GM18526 (cell line): ENCODE results near the gene BFAR.
A peak's percentile ranks its signal among the peaks of the same experiment; 100 is the strongest.

Experiments used
- POLR2A ChIP-seq: IDR thresholded peaks from 3 replicates; pipeline ENCODE4 v1.6.1; 2011; ENCODE audit not compliant: insufficient read length; ENCODE audit errors: extremely low read depth

BFAR gene

DNA sequence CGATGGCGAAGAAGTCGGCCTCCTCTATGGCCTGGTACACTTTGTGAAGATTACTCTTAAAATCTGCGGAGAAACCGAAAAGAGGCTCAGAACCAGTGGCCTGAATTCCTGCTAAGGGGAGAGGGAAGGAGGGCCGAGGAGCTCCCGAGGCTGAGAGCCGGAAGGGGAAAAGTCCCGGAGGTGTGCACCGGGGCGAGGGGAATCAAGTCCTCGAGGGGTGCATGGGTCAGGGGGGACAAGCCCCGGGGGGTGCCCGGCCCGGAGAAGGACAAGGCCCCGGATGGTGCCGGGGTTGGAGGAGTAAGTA is 3.2 kb upstream of the BFAR start:
- TF ChIP-seq POLR2A = no peak

DNA sequence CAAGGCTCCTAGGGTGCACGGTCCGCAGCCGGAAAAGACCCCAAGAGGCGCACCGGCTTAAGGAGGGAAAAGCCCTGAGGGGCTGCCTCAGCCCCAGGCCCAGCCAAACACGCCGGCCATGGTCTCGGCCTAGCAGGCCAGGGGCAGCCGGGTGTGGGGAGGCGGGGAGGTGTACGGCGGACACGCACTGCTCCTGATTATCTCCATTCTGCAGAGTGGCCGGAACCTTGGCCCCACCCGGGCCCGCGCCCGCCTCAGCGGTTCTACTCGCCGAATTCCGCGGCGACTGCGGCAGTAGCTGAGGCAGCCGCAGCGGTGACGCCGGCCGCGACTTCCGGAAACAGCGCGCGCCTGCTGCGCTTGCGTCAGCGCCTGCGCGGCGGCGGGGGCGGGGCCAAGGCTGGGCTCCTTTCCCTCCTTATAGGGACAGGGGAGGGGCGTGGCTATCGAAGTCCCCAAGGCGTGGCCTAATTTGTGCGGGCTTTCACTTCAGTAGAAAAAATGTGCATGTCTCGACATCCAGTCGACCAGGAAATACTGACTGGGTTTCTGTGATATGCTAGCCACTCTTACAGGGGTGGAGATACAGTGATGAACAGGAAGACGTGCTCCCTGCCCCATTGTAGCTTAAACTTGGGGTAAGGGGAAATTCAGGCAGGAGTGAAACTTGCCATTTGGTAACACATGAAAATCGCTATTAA is 2.7 kb upstream of the BFAR start, which contains the start of gene PARN:
Gene PARN, minus strand, starts transcription at position 342 of the 701 bp plus-strand sequence. Its CDS starts 135 bp downstream, at position 207.
- TF ChIP-seq POLR2A = peak; percentile 95

DNA sequence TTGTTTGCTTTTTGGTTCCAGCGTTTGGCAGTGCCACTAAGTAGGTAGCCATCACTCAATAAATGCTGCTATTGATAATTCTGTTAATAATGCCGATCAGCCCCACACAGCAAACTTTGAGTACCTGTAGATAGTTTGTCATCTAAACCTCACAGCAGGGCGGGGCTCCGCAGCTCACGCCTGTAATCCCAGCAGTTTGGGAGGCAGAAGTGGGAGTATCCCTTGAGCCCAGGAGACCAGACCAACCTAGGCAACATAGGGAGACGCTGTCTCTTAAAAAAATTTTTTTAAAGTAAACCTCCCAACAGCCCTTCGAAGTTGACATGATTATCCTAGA is 1.6 kb downstream of the BFAR start:
- no peak for TF ChIP-seq POLR2A

DNA sequence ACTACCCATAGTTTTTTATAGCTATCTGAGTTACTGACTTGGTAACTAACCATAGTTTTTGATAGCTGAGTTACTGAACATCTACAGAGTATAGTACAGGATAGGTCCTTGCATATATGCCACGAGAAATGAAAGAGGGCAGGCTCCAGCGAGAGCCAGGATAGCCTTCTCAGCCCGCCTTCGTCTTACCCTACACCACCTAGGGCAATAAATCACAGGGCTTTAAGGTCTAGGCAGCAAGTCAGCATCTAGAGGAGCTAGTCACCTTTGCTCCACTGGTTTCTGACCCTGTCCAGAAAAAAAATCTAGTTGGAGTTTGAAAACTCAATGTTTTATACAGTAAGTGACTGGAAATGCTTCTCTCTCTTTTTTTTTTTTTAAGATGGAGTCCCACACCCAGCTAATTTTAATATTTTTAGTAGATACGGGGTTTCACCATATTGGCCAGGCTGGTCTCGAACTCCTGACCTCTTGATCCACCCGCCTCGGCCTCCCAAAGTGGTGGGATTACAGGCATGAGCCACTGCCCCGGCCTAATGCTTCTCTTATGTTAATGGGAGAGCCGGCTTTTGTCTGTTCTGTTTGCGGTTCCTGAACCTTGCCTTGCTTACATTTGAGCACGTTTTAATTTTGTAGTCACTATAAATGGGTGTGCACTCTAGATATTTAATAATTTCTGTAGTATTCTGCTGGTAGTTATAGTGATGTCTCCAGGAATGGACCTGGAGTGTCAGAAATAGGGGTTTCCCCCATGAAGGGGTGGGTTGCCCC is 2.8 kb downstream of the BFAR start:
- no peak for TF ChIP-seq POLR2A

DNA sequence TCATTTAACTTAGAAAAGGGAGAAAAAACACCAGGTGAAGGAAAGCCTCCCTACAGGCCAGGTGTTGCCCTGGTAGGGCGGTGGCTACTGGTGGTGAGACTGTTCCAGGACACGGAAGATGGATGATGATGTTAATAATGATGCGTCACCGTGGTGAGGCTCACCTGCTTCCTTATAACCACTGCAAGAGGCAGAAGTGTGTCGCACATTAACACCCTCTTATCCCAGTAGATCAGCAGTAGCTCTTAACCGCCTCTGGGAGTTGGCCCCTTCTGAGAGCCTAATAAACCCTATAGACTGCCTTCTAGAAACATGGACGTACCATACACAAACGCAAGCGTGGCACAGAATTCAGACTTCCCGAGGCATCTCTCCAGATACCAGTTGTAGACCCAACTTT is 7.8 kb downstream of the BFAR start:
- TF ChIP-seq POLR2A = no peak

DNA sequence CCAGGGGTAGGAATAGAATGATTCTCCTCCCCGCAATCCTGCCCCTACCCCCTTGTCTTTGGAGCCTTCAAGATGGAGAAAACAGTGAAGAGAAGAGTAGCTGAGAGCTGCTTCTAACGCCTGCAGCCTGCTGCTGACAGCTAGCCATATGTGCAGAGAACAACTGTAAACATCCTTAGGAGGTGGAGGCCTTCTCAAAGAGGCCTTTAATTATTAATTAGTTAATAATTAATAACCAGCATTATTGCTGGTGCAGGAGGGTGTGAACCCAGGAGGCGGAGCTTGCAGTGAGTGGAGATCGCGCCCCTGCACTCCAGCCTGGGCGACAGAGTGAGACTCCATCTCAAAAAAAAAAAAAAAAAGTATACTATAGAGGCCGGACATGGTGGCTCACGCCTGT is 8.5 kb downstream of the BFAR start:
- TF ChIP-seq POLR2A = no peak

DNA sequence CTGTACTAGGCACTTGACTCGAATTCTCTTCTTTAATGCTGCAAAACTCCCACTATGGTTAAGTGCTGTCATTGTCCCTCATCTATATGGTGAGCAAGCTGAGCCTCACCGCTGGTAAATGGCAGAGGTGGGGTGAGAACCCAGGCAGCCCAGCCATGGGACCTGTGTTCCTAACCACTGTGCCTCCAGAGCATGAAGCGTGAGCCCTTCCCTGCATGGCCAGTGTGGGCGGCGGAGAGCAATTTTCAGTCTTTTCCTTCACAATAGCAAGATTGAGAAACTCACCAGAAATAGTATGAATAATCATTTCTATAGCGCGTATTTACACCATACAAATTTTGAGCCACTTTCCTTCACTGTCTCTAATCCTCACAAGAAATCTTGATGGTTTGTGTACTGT is 9.2 kb downstream of the BFAR start:
- TF ChIP-seq POLR2A = no peak

DNA sequence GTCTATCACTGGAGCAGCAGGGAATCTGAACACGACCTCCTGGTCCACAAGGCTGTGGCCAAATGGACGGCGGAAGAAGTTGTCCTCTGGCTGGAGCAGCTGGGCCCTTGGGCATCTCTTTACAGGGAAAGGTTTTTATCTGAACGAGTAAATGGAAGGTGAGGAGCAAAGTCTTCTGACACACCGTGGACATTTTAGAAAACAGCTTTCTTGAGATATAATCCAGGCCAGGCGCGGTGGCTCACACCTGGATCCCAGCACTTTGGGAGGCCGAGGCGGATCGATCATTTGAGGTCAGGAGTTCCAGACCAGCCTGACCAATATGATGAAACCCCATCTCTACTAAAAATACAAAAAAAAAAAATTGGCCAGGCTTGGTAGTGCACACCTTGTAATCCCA is 17.1 kb downstream of the BFAR start:
- no peak for TF ChIP-seq POLR2A

DNA sequence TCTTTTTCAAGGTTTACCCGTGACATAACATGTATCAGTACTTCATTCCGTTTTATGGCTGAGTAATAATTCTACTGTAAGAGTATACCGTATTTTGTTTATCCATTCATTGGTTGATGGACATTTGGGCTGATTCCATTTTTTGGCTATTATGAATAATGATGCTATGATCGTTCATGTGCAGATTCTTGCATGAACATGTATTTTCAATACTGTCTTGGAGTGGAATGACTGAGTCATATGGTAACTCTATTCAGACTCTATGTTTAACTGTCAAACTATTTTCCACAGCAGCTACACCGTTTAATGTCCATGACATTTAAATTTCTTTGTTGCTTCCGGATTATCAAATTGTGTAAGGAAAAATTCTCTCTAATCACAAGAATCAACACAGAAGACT is 17.9 kb downstream of the BFAR start:
- no peak for TF ChIP-seq POLR2A

DNA sequence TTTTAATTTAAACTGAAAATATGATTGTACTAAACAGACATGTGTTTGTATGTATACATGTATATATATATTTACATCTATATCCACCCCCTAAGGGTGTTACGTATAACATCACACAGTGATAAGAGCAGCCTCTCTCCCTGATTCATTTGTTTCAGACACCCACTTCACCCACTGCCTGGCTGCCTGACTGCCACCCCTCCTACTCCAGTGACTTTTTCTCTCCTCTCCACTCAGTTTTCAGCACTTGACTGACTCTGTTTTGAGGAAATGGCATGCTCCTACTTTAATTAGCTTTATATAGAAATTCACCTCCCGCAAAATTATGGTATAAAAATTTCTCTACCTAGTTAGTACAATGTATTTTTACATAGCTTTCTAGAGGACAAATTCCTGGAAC is 20.0 kb downstream of the BFAR start:
- TF ChIP-seq POLR2A = no peak

DNA sequence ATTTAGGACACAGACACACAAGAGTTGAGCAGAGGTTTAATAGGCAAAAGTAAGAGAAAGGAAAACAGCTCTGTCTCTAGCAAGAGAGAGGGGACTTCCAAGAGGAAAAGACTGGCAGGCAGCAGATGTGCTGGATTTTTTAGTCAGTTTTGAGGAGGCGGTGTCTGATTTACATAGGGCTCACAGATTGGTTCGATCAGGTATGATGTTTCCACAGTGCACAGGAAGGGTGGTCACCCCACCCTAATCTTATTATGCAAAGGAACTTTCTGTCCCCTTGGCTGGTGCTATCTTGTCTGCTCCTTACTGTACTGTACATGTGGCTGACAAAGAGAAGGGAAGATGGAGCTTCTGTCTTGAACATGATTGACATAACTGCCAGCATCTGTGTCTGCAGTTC is 25.3 kb downstream of the BFAR start:
- TF ChIP-seq POLR2A = no peak

DNA sequence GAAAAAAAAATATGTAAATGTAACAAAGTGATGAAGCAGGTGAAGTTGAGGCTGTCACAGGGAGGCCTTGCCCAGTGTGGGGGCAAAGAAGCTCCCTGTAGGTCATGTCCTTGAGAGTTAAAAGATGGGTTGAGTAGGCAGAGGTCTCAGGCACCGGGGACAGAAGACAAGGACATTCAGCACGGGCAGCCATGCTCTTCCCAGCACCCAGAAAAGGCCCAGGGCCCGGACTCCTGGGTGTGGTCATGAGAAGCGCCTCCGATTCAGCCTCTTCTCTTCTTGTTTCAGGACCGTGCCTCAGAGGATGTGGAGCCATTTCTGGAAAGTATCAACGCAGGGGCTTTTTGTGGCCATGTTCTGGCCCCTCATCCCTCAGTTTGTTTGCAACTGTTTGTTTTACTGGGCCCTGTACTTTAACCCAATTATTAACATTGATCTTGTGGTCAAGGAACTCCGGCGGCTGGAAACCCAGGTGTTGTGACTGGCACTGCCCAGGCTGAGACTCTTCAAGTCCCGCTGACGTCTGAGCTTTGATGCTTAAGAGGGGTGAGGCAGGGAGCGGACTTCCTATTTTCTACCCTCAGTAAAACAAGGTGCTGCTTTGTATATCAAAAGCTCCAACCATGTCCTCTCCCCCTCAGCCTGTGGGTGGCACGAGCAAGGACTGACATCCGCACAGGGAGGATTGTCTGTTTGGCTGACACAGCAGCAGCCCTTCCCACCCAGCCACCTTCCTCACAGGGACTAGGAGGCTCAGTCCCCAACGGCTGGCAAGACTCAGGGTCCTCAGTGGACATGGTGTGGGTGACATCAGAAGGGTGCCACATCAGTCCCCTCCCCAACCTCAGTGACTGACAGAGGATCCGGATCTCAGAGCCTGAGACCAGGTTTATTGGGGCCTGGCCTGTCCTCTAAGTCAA is 34.9 kb downstream of the BFAR start:
- no peak for TF ChIP-seq POLR2A

DNA sequence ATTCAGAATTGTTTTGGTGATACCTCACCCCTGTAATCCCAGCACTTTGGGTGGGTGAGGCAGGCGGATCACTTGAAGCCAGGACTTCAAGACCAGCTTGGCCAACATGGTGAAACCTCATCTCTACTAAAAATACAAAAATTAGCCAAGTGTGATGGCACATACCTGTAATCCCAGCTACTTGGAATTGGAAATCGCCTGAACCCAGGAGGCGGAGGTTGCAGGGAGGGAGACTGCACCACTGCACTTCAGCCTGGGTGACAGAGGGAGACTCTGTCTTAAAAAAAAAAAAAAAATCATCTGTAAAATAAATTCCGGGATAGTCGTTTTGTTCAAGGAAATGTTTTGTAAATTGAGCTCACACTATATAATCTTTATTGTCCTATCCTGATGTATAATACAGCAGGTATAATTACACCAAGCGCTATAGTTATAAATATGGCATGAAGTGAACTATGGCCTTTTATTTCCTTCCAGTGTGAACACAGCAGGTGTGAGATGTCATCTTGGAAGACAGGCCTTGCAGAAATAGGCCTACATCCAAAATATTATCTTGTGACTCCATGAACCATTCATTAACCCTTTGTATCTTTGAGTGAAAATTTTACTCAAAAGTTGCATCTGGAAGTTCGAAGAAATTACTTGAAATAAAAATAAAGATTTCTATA is 35.9 kb downstream of the BFAR start:
- no peak for TF ChIP-seq POLR2A

DNA sequence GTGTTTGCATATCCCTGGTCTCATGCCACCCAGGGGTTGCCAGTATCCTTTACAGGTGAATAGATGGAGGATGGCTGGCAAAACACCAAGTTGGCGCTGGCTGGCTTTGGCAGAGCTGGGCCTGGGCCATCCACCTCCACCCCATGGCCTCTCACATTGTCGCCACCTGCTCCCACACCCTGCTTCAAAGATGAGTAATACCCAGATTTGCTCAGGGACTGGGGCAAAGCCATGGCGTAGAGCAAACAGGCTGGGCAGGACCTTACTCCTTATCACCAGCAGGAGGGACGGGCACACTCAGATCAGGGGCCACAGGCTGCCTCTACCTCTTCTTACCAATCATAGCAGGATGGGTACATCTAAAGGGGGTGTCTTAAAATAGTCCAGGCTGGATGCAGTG is 37.0 kb downstream of the BFAR start:
- TF ChIP-seq POLR2A = no peak

DNA sequence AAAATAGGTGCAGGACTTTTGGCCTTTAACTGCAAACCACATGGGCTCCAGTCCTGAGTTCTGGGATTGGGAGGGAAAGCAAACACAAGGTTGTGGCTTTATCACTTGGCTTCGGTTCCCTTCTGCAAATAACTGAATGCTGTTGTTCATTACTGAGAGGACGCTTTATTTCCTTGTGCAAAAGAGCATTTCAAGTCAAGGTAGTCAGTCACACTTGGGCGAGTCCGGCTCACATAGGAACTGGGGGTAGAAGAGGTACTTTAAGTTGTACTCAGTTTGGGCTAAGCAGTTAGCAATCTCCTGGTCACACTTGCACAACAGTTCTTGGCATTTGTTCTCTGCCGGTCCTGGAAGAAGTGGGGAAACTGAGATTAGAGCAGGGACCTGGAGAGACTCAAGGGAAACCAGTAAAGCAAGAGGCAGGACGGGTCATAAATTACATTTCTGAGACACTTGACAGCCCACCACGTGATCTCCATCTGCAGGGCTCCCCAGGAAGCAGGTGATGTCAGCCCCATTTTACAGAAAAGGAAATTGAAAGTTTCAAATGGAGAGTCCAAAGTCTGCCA is 39.7 kb downstream of the BFAR start:
- TF ChIP-seq POLR2A = no peak
